ENCODE data around the gene RECQL5.

DNA sequence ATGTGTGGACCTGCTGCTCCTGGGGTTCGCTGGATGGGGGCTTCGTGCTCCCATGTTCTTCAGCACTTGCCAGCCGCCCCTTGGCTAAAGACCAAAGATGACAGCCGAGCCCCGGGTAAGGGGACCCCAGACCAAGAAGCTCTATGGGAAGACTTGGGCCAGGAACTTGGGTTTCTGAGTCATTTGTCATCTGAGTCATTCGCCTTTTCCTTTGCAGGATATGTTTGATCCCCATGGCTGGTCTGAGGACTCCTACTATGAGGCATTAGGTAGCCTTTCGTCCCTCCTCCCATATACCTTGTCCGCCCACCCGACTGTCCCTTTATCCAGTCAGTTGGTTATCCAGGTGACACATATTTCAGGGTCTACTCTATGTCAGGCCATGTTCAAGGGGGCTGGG is 36.6 kb upstream of the RECQL5 start:
- TF ChIP-seq, protein P1, sequence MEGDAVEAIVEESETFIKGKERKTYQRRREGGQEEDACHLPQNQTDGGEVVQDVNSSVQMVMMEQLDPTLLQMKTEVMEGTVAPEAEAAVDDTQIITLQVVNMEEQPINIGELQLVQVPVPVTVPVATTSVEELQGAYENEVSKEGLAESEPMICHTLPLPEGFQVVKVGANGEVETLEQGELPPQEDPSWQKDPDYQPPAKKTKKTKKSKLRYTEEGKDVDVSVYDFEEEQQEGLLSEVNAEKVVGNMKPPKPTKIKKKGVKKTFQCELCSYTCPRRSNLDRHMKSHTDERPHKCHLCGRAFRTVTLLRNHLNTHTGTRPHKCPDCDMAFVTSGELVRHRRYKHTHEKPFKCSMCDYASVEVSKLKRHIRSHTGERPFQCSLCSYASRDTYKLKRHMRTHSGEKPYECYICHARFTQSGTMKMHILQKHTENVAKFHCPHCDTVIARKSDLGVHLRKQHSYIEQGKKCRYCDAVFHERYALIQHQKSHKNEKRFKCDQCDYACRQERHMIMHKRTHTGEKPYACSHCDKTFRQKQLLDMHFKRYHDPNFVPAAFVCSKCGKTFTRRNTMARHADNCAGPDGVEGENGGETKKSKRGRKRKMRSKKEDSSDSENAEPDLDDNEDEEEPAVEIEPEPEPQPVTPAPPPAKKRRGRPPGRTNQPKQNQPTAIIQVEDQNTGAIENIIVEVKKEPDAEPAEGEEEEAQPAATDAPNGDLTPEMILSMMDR (conservative IDR thresholded peaks at IDR 0.05 in 1 of 2, IDR thresholded peaks at IDR 0.05 in 1 of 2; ENCODE audit: low read depth in 1 of 2, low read length in 2 of 2): no peak
- TF ChIP-seq EZH2 (IDR thresholded peaks at IDR 0.05; ENCODE audit: low read length, missing control alignments): no peak

Measured in fibroblast of lung (primary cell).